ENCODE results near the gene PLEKHO1.

- TF ChIP-seq, protein P1, sequence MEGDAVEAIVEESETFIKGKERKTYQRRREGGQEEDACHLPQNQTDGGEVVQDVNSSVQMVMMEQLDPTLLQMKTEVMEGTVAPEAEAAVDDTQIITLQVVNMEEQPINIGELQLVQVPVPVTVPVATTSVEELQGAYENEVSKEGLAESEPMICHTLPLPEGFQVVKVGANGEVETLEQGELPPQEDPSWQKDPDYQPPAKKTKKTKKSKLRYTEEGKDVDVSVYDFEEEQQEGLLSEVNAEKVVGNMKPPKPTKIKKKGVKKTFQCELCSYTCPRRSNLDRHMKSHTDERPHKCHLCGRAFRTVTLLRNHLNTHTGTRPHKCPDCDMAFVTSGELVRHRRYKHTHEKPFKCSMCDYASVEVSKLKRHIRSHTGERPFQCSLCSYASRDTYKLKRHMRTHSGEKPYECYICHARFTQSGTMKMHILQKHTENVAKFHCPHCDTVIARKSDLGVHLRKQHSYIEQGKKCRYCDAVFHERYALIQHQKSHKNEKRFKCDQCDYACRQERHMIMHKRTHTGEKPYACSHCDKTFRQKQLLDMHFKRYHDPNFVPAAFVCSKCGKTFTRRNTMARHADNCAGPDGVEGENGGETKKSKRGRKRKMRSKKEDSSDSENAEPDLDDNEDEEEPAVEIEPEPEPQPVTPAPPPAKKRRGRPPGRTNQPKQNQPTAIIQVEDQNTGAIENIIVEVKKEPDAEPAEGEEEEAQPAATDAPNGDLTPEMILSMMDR (IDR thresholded peaks at IDR 0.05), result no peak
- TF ChIP-seq POLR2AphosphoS5 (IDR thresholded peaks at IDR 0.05), result no peak
- no peak for TF ChIP-seq POLR2A (IDR thresholded peaks at IDR 0.05)
- TF ChIP-seq EP300 (IDR thresholded peaks at IDR 0.05), result no peak
Measured at GRCh38 chr1:150121236-150121862, 28.4 kb upstream of the PLEKHO1 start.
